HEK293 (cell line): ENCODE results near the gene PRRT3.

Experiments
- TCF7L2 ChIP-seq: IDR thresholded peaks from 2 replicates; pipeline ENCODE4 v1.6.1; 2011; ENCODE audit warnings: low read depth, mild to moderate bottlenecking, inconsistent platforms, low read length, moderate library complexity, borderline replicate concordance
- ZFP41 ChIP-seq: fragments of 450-650 bp; formaldehyde crosslinking; IDR thresholded peaks from 2 replicates; pipeline ENCODE4 v1.5.1; 2016; ENCODE audit warnings: missing biosample characterization, missing genetic modification characterization, borderline replicate concordance
- ZNF324 ChIP-seq: fragments of 450-650 bp; formaldehyde crosslinking; IDR thresholded peaks from 2 replicates; pipeline ENCODE4 v1.5.1; 2016; ENCODE audit warnings: missing biosample characterization, missing genetic modification characterization
- ZNF48 ChIP-seq: fragments of 450-650 bp; formaldehyde crosslinking; IDR thresholded peaks from 2 replicates; pipeline ENCODE4 v1.5.1; 2016; ENCODE audit warnings: missing biosample characterization, missing genetic modification characterization
- ZNF548 ChIP-seq: fragments of 450-650 bp; formaldehyde crosslinking; IDR thresholded peaks from 2 replicates; pipeline ENCODE4 v1.5.1; 2016; ENCODE audit warnings: missing biosample characterization, missing genetic modification characterization
- TF ChIP-seq, protein P1 (sequence below): fragments of 450-650 bp; formaldehyde crosslinking; IDR thresholded peaks from 2 replicates; pipeline ENCODE4 v1.5.1; 2016; ENCODE audit warnings: missing biosample characterization, missing genetic modification characterization
- TF ChIP-seq, protein P2 (sequence below): fragments of 450-650 bp; formaldehyde crosslinking; IDR thresholded peaks from 2 replicates; pipeline ENCODE4 v1.5.1; 2017; ENCODE audit warnings: missing biosample characterization, missing genetic modification characterization

DNA sequence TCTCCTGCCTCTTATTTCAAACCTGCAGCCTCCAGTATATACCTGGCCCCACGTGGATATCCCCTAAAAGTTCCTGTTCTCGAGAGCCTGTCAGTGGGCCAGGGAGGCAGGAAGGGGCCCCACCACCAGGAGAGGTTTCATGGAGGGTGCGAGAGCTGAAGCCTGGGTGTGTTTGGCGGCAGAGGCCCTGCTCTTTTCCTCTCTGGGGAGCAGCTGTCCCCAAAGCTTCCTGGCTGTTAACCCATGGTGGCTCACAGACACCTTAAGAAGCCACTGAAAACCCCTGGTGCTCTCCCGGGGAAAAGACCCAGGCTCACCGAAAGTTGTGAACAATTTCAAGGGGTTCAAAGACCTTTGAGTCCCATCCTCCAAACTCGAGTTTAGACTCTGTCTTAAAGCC, 1.1 kb downstream of the PRRT3 start:
- TF ChIP-seq, protein P1, sequence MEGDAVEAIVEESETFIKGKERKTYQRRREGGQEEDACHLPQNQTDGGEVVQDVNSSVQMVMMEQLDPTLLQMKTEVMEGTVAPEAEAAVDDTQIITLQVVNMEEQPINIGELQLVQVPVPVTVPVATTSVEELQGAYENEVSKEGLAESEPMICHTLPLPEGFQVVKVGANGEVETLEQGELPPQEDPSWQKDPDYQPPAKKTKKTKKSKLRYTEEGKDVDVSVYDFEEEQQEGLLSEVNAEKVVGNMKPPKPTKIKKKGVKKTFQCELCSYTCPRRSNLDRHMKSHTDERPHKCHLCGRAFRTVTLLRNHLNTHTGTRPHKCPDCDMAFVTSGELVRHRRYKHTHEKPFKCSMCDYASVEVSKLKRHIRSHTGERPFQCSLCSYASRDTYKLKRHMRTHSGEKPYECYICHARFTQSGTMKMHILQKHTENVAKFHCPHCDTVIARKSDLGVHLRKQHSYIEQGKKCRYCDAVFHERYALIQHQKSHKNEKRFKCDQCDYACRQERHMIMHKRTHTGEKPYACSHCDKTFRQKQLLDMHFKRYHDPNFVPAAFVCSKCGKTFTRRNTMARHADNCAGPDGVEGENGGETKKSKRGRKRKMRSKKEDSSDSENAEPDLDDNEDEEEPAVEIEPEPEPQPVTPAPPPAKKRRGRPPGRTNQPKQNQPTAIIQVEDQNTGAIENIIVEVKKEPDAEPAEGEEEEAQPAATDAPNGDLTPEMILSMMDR (tag by site-specific recombination) = no peak
- no peak for TF ChIP-seq ZNF548
- TF ChIP-seq, protein P2, sequence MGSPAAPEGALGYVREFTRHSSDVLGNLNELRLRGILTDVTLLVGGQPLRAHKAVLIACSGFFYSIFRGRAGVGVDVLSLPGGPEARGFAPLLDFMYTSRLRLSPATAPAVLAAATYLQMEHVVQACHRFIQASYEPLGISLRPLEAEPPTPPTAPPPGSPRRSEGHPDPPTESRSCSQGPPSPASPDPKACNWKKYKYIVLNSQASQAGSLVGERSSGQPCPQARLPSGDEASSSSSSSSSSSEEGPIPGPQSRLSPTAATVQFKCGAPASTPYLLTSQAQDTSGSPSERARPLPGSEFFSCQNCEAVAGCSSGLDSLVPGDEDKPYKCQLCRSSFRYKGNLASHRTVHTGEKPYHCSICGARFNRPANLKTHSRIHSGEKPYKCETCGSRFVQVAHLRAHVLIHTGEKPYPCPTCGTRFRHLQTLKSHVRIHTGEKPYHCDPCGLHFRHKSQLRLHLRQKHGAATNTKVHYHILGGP = no peak
- no peak for TF ChIP-seq TCF7L2
- no peak for TF ChIP-seq ZNF324
- TF ChIP-seq ZNF48 (tag by site-specific recombination) = no peak
- no peak for TF ChIP-seq ZFP41 (tag by site-specific recombination)
